Measurements from ENCODE around the gene PRKAB1.

GRCh38 chr12:119691202-119691810, 23.4 kb downstream of the PRKAB1 start:
- TF ChIP-seq CTCF (IDR thresholded peaks at IDR 0.05) (no peak), EP300 (IDR thresholded peaks at IDR 0.05) (no peak), POLR2AphosphoS5 (IDR thresholded peaks at IDR 0.05) (no peak), POLR2A (IDR thresholded peaks at IDR 0.05; ENCODE audit: low read depth) (no peak)
